Measurements from ENCODE around the gene CFAP99. TPM values are rescaled to one million over a fixed set of nuclear protein-coding genes. Genes with fewer than 3 reads are reported as not detected.
A peak's percentile ranks its signal among the peaks of the same experiment; 100 is the strongest.
"Not testable (repeated sequence)": the region's sequence is repeated elsewhere in the genome, so short reads cannot be mapped to it uniquely, and the experiment has no call there.

The CFAP99 gene
- total RNA-seq, 2 experiments from 2014 or later = not detected

DNA sequence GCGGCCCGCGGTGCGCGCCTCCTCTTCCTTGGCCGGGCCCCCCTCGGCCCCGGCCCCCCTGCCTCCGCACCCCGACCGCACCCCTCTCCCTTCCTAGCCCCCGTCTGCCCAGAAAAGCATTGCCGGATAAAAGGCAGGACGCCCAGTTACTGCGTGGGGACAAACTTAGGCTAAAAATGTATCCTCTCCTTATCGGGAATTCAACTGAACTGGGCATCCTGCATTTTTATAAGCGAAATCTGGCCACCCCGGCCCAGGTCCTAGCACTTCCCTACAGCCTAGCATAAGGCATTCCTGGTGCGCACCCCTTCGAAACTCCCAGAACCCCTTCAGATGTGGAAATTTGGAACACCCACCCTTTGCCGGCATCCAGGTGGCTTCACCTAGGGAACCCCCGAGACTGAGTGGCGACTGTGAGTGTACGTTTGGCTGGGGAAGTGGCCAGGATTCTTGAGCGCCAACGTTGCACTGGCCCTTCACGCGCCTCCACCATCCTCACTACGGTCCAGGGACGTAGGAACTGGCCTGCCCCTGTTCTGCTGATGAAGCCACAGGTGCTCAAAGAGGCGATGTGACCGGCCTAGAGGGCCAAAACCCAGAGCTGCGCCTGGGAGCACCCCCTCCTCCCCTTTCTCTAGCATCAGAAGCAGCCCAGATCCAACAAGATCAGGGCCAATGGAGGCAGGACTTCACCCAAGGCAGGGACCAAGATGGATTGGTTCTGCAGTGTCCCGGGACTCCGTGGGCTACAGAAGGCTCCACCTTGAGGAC is 44.4 kb downstream of the CFAP99 start:
- no peaks in the 10 kb centered on the region for H3K27me3 Mint-ChIP-seq (ENCODE audit: low read depth)
- H3K9me3 Mint-ChIP-seq = no peaks in the 10 kb centered on the region
- peaks cover 17% of the 10 kb centered on the region for H3K4me1 Mint-ChIP-seq (ENCODE audit: low read depth)
- H3K36me3 Mint-ChIP-seq (ENCODE audit: low read depth) = peaks cover 5% of the 10 kb centered on the region
- CTCF ChIA-PET = interaction anchor here (0.8 kb wide), 1 partner anchor 181 kb away, joined by 3 read pairs; no protein-coding TSS in a partner anchor
- no peak overlapping the region for H3K27ac Mint-ChIP-seq
- intact Hi-C loops (cut with micrococcal nuclease) = loop anchor here (1.0 to 10.0 kb wide), 4 partner anchors 45 to 738 kb away; partner anchors contain the start of genes CFAP99, TACC3, TMEM129 and ZFYVE28
- DNase-seq = no peak
- peak overlapping the region; percentile 52 for H3K4me3 Mint-ChIP-seq

- intact Hi-C loops (cut with micrococcal nuclease) = loop anchor here (5.0 to 10.0 kb wide), 4 partner anchors 470 to 740 kb away; partner anchors contain the start of genes NSD2, TACC3 and TMEM129
- H3K9me3 Mint-ChIP-seq = no peaks in the 10 kb centered on the region
- H3K27ac Mint-ChIP-seq = no peak overlapping the region
These were observed 46.3 kb downstream of the CFAP99 start for GRCh38 chr4:2465032-2465431.

GRCh38 chr4:2465544-2465943 is 46.8 kb downstream of the CFAP99 start:
- H3K27me3 Mint-ChIP-seq (ENCODE audit: low read depth); DNase-seq; H3K9me3 Mint-ChIP-seq; H3K27ac Mint-ChIP-seq; H3K4me3 Mint-ChIP-seq: not testable (repeated sequence)
- intact Hi-C loops (cut with micrococcal nuclease) = loop anchor here (5.0 to 10.0 kb wide), 4 partner anchors 469 to 741 kb away; partner anchors contain the start of genes NSD2, TACC3 and TMEM129
- H3K36me3 Mint-ChIP-seq (ENCODE audit: low read depth) = peaks cover 21% of the 10 kb centered on the region
- CTCF ChIA-PET = interaction anchor here (1.9 to 2.5 kb wide), 2 partner anchors 24 to 246 kb away, joined by 5 to 7 read pairs; no protein-coding TSS in a partner anchor
- H3K4me1 Mint-ChIP-seq (ENCODE audit: low read depth) = peaks cover 25% of the 10 kb centered on the region

More at GRCh38 chr4:2465032-2465431, 46.3 kb downstream of the CFAP99 start:
- no peak for DNase-seq
- CTCF ChIA-PET = interaction anchor here (0.7 to 2.5 kb wide), 4 partner anchors 17 to 292 kb away, joined by 3 to 7 read pairs (median 5); no protein-coding TSS in a partner anchor
- H3K36me3 Mint-ChIP-seq (ENCODE audit: low read depth) = peaks cover 16% of the 10 kb centered on the region
- no peaks in the 10 kb centered on the region for H3K27me3 Mint-ChIP-seq (ENCODE audit: low read depth)
- H3K4me3 Mint-ChIP-seq = no peak overlapping the region
- H3K4me1 Mint-ChIP-seq (ENCODE audit: low read depth) = peaks cover 22% of the 10 kb centered on the region

DNA sequence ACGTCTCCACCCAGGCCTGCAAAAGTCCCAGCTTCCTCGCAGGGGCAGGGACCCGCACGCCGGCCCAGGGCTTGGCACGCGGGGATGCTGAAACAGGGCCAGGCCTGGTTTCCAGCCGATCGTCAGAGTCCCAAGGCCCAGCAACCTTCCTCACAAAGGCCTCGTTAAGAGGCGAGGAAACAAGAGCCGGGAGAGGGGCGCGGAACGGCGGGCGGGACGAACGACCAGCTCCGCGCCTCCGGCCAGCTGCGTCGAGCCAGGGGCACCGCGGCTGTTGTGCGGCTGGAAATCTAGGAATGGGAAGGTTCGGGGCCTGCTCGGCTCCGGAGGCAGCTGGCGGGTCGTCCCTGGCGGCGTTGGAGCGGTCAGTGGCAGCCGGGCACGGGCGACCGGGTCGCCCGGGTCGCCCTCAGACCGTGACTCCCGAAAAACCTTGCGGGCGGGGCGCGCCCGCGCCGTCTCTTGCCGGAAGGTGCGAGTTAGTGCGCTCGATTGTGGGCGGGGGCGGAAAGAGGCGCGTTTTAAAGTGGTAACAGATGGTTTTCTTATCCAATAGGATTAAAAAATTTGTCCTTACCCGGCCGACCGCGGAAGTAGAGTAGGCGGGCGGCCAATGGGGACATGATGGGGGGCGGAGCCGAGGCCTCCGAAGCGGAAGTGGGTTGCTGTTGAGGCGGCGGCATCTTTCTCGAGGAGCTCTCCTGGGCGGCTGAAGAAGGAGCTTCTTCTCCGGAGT is 49.9 kb downstream of the CFAP99 start, which contains the start of gene RNF4:
RNF4 (plus strand) TSS at position 651 of the 736 bp plus-strand sequence. CDS start 21,388 bp downstream, outside the sequence.
- peaks cover 47% of the 10 kb centered on the region for H3K4me1 Mint-ChIP-seq (ENCODE audit: low read depth)
- peak; percentile 98 for DNase-seq
- peaks cover 45% of the 10 kb centered on the region for H3K36me3 Mint-ChIP-seq (ENCODE audit: low read depth)
- H3K4me3 Mint-ChIP-seq = peak within 1 kb of the TSS; percentile 97
- no peaks in the 10 kb centered on the region for H3K9me3 Mint-ChIP-seq
- H3K27ac Mint-ChIP-seq = peak within 1 kb of the TSS; percentile 98
- H3K27me3 Mint-ChIP-seq (ENCODE audit: low read depth) = no peaks in the 10 kb centered on the region
- CTCF ChIA-PET = interaction anchor here (0.7 to 1.6 kb wide), 5 partner anchors 12 to 253 kb away, joined by 3 to 5 read pairs (median 3); no protein-coding TSS in a partner anchor
- intact Hi-C loops (cut with micrococcal nuclease) = loop anchor here (1.0 to 10.0 kb wide), 14 partner anchors 17 to 744 kb away; partner anchors contain the start of genes CFAP99, FAM193A, GRK4 and HAUS3

DNA sequence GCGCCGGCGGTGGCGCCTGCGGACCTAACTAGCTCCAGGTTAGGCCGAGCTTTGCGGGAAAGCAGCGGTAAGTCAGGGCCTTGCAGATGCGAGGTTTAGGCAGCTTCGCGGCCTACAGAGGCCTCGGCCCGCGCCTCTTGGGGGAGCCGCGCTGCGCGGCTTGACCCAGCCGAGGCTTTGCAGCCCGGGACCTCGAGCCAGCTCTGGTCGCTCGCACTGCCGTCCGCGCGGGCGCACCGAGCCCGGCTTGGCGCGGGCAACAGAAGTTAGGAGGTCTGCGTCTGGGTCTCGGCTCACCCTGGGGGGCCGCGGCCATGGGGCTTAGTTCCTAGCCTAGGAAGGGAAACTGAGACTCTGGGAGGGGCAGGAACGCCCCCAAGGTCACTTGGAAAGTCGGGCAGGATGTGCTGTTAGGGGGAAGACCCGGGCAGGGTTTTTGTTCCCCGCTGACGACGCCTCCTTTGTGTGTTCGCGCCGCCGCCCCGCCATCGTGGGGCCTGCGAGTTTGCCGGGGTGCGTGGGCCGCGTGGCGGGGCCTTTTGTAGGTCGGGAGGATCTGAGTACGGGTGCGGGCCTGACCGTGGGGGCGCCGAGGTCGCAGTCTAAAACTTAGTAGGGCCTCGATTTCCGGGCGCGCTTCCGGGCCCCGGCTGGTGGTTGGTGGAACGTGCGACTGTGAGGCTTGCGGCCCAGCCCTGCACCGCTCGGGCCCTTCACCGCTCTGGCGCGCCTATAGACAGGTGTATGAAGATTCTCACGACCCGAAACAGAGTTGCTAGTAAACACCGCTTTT is 50.6 kb downstream of the CFAP99 start:
- Mint-ChIP-seq H3K4me1 (ENCODE audit: low read depth) (peaks cover 49% of the 10 kb centered on the region), H3K36me3 (ENCODE audit: low read depth) (peaks cover 49% of the 10 kb centered on the region), H3K9me3 (no peaks in the 10 kb centered on the region), H3K27ac (peak overlapping the region; percentile 98), H3K4me3 (peak overlapping the region; percentile 97), H3K27me3 (ENCODE audit: low read depth) (no peaks in the 10 kb centered on the region)
- peak; percentile 80 for DNase-seq
- CTCF ChIA-PET = interaction anchor here (0.6 to 1.6 kb wide), 5 partner anchors 12 to 1554 kb away, joined by 3 to 4 read pairs (median 3); no protein-coding TSS in a partner anchor
- intact Hi-C loops (cut with micrococcal nuclease) = loop anchor here (1.0 to 10.0 kb wide), 14 partner anchors 16 to 745 kb away; partner anchors contain the start of genes CFAP99, FAM193A, GRK4 and HAUS3

DNA sequence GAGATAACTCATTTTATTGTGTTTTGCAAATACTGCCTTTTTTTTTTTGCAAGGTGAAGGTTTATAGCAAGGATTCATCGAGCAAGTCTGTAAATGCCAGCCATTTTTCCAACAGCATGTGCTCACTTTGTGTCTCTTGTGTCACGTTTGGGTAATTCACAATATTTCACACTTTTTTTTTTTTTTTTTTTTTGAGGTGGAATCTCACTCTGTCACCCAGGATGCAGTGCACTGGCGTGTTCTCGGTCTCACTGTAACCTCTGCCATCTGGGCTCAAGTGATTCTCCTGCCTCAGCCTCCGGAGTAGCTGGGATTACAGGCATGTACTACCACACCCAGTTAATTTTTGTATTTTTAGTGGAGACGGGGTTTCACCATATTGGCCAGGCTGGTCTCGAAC is 52.0 kb downstream of the CFAP99 start:
- intact Hi-C loops (cut with micrococcal nuclease) = no loop called here
- H3K27ac Mint-ChIP-seq = peak overlapping the region; percentile 98
- peak; percentile 33 for DNase-seq
- CTCF ChIA-PET = interaction anchor here (0.6 to 1.0 kb wide), 2 partner anchors 265 to 777 kb away, joined by 3 read pairs; no protein-coding TSS in a partner anchor
- no peaks in the 10 kb centered on the region for H3K27me3 Mint-ChIP-seq (ENCODE audit: low read depth)
- peak overlapping the region; percentile 97 for H3K4me3 Mint-ChIP-seq
- peaks cover 54% of the 10 kb centered on the region for H3K36me3 Mint-ChIP-seq (ENCODE audit: low read depth)
- peaks cover 61% of the 10 kb centered on the region for H3K4me1 Mint-ChIP-seq (ENCODE audit: low read depth)
- H3K9me3 Mint-ChIP-seq = no peaks in the 10 kb centered on the region

- Mint-ChIP-seq H3K4me1 (ENCODE audit: low read depth) (peaks cover 68% of the 10 kb centered on the region), H3K9me3 (no peaks in the 10 kb centered on the region), H3K36me3 (ENCODE audit: low read depth) (peaks cover 64% of the 10 kb centered on the region), H3K27me3 (ENCODE audit: low read depth) (no peaks in the 10 kb centered on the region), H3K27ac (peak overlapping the region; percentile 98), H3K4me3 (no peak overlapping the region)
- no peak for DNase-seq
- CTCF ChIA-PET = no interaction called here
- intact Hi-C loops (cut with micrococcal nuclease) = no loop called here
These were observed 53.4 kb downstream of the CFAP99 start for GRCh38 chr4:2472187-2472586.

DNA sequence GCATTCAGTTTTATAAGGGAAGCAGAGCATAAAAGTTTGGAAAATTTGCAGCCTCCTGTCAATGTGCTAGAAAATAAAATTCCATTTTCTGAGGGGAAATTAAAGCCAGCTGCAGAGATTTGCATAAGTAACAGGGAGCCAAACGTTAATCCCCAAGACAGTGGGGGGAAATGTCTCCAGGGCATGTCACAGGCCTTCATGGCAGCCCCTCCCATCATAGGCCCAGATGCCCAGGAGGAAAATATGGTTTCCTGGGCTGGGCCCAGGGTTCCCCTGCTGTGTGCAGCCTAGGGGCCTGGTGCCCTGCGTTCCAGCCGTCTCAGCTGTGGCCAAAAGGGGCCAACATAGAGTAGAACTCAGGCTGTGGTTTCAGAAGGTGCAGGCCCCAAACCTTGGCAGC is 59.5 kb downstream of the CFAP99 start:
- intact Hi-C loops (cut with micrococcal nuclease) = no loop called here
- Mint-ChIP-seq H3K4me3 (no peak overlapping the region), H3K36me3 (ENCODE audit: low read depth) (peaks cover 41% of the 10 kb centered on the region), H3K9me3 (no peaks in the 10 kb centered on the region), H3K4me1 (ENCODE audit: low read depth) (peaks cover 86% of the 10 kb centered on the region), H3K27ac (no peak overlapping the region), H3K27me3 (ENCODE audit: low read depth) (no peaks in the 10 kb centered on the region)
- DNase-seq = no peak
- CTCF ChIA-PET = no interaction called here

GRCh38 chr4:2480649-2481048 is 61.9 kb downstream of the CFAP99 start:
- Mint-ChIP-seq H3K36me3 (ENCODE audit: low read depth) (peaks cover 31% of the 10 kb centered on the region), H3K4me3 (no peak overlapping the region), H3K4me1 (ENCODE audit: low read depth) (peaks cover 91% of the 10 kb centered on the region), H3K9me3 (no peaks in the 10 kb centered on the region), H3K27ac (peak overlapping the region; percentile 55), H3K27me3 (ENCODE audit: low read depth) (no peaks in the 10 kb centered on the region)
- no peak for DNase-seq
- CTCF ChIA-PET = interaction anchor here (1.1 kb wide), 1 partner anchor 11 kb away, joined by 4 read pairs; the partner anchor contains the start of gene RNF4
- intact Hi-C loops (cut with micrococcal nuclease) = no loop called here

GRCh38 chr4:2482192-2482591 is 63.4 kb downstream of the CFAP99 start:
- Mint-ChIP-seq H3K27me3 (ENCODE audit: low read depth) (no peaks in the 10 kb centered on the region), H3K4me1 (ENCODE audit: low read depth) (peaks cover 94% of the 10 kb centered on the region), H3K36me3 (ENCODE audit: low read depth) (peaks cover 20% of the 10 kb centered on the region), H3K4me3 (no peak overlapping the region), H3K27ac (peak overlapping the region; percentile 88), H3K9me3 (no peaks in the 10 kb centered on the region)
- DNase-seq = no peak
- intact Hi-C loops (cut with micrococcal nuclease) = no loop called here
- CTCF ChIA-PET = interaction anchor here (1.2 kb wide), 1 partner anchor 18 kb away, joined by 3 read pairs; no protein-coding TSS in a partner anchor

DNA sequence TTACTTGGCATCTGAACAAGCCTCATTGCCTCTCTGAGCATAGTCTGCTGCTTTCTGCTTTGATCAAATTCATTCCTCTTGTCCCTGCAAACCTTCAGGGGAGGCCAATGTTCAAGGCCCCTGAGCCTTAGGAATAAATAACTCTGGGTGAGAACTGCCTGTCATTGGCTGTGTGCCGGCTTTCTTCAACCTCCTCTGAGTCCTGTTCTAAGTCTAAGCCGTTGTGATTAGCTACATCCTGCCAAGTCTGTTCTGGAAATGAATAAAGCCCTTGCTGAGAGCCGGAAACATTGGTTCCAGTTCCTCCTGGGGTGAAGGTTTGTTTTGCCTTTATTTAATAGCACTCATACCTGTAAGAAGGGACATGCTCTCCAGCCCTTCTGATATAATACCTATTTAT is 63.9 kb downstream of the CFAP99 start:
- CTCF ChIA-PET = interaction anchor here (1.2 kb wide), 1 partner anchor 18 kb away, joined by 3 read pairs; no protein-coding TSS in a partner anchor
- H3K27me3 Mint-ChIP-seq (ENCODE audit: low read depth) = no peaks in the 10 kb centered on the region
- H3K27ac Mint-ChIP-seq = peak overlapping the region; percentile 88
- H3K4me3 Mint-ChIP-seq = no peak overlapping the region
- H3K36me3 Mint-ChIP-seq (ENCODE audit: low read depth) = peaks cover 18% of the 10 kb centered on the region
- intact Hi-C loops (cut with micrococcal nuclease) = no loop called here
- peak; percentile 53 for DNase-seq
- H3K9me3 Mint-ChIP-seq = no peaks in the 10 kb centered on the region
- peaks cover 93% of the 10 kb centered on the region for H3K4me1 Mint-ChIP-seq (ENCODE audit: low read depth)

Data from activated naive CD4-positive, alpha-beta T cell treated with anti-CD3 and anti-CD28 coated beads for 36 hours (primary cell).